CD4-positive, alpha-beta T cell (primary cell): ENCODE results near the gene SPATA31A3. TPM values are rescaled to one million over a fixed set of nuclear protein-coding genes. Genes with fewer than 3 reads are reported as not detected.
"Not testable (repeated sequence)": the region's sequence is repeated elsewhere in the genome, so short reads cannot be mapped to it uniquely, and the experiment has no call there.

Experiments
- ATAC-seq: fragments of 200-7000 bp; cut with Tn5 transposase; one replicate; pipeline ENCODE4 v1.10.0; 2022; ENCODE audit warnings: mild to moderate bottlenecking; ENCODE audit not compliant: poor library complexity
- CTCF ChIA-PET: fragments of 350-600 bp; sonication (Branson Sonifier 250); formaldehyde crosslinking; loops from one replicate; lab custom pipeline; 2021; ENCODE audit warnings: antibody characterized with exemption, inconsistent platforms; lab: Charles Lee
- POLR2A ChIA-PET: fragments of 350-600 bp; sonication (Branson Sonifier 250); formaldehyde crosslinking; loops from one replicate; lab custom pipeline; 2021; ENCODE audit warnings: antibody characterized with exemption, inconsistent platforms; lab: Charles Lee
- DNase-seq, 14 experiments: peaks; one replicate each; pipeline ENCODE4 v3.0.0-alpha.2; 2013 to 2020; ENCODE audit warnings: mixed read lengths in 2 of 14
- H3K27ac ChIP-seq, 2 donors: one replicate each; pipeline versions ENCODE4 v1.5.1 to v1.7.0; 2013; ENCODE audit warnings: low read length in 2 of 2, low read depth in 1 of 2, mild to moderate bottlenecking in 1 of 2
- H3K27me3 ChIP-seq, 2 experiments: 1 replicate in 1 of 2; 2 replicates in 1 of 2; pipeline versions ENCODE4 v1.6.1 to v1.7.0; 2013; ENCODE audit warnings: low read length in 2 of 2, control low read depth in 1 of 2, mild to moderate bottlenecking in 1 of 2, moderate library complexity in 1 of 2; ENCODE audit not compliant: insufficient read depth in 2 of 2, control insufficient read depth in 1 of 2
- H3K36me3 ChIP-seq: one replicate; pipeline ENCODE4 v1.6.1; 2013; ENCODE audit warnings: low read length, control low read depth; ENCODE audit not compliant: insufficient read depth
- H3K4me1 ChIP-seq: one replicate; pipeline ENCODE4 v1.6.1; 2013; ENCODE audit warnings: low read length, control low read depth; ENCODE audit not compliant: insufficient read depth
- H3K4me3 ChIP-seq: one replicate; pipeline ENCODE4 v1.5.1; 2013; ENCODE audit warnings: mild to moderate bottlenecking, low read length, moderate library complexity
- H3K9me3 ChIP-seq, 2 experiments: 1 replicate in 1 of 2; 2 replicates in 1 of 2; pipeline versions ENCODE4 v1.6.1 to v1.7.0; 2013; ENCODE audit warnings: low read length in 2 of 2, mild to moderate bottlenecking in 2 of 2, control low read depth in 1 of 2, moderate library complexity in 1 of 2; ENCODE audit not compliant: control insufficient read depth in 1 of 2, insufficient read depth in 1 of 2
- H3K27ac Mint-ChIP-seq: one replicate; pipeline ENCODE4 v1.8.0; 2020; ENCODE audit warnings: mixed read lengths
- H3K27me3 Mint-ChIP-seq: one replicate; pipeline ENCODE4 v1.8.0; 2021; ENCODE audit warnings: mixed read lengths
- H3K36me3 Mint-ChIP-seq: one replicate; pipeline ENCODE4 v1.8.0; 2021; ENCODE audit warnings: low read depth, mixed read lengths
- H3K4me1 Mint-ChIP-seq: one replicate; pipeline ENCODE4 v1.8.0; 2021; ENCODE audit warnings: low read depth, mixed read lengths
- H3K4me3 Mint-ChIP-seq: one replicate; pipeline ENCODE4 v1.8.0; 2020; ENCODE audit warnings: mild to moderate bottlenecking, mixed read lengths
- H3K9me3 Mint-ChIP-seq: one replicate; pipeline ENCODE4 v1.8.0; 2020; ENCODE audit warnings: mixed read lengths
- intact Hi-C, 2 experiments: fragments of 100-400 bp; cut with DNase I in 1 of 2; cut with micrococcal nuclease in 1 of 2; formaldehyde crosslinking; loops; one replicate each; pipeline versions ENCODE4 v1.15.1 to v1.9.0; 2023 to 2025; cut with DNase I, micrococcal nuclease
- polyA plus RNA-seq, 2 donors: library from polyadenylated mRNA; unstranded; fragments of 120-200 nt; gene quantifications; one replicate each; pipeline ENCODE4 v1.2.1, GENCODE V29; 2013
- total RNA-seq, 174 experiments: library from RNA in 2 of 174; stranded (reverse) in 2 of 174; gene quantifications; one replicate each; pipeline ENCODE4 v1.2.3 and lab custom pipeline; 2021 to 2026

Gene SPATA31A3
- total RNA-seq = not detected
- polyA plus RNA-seq (2013, experiment 1 of 2) = not detected
- not detected for polyA plus RNA-seq (2013, experiment 2 of 2)
- total RNA-seq (lab: John Stamatoyannopoulos, UW) = 0 reads per million in 172 experiments

GRCh38 chr9:66992450-66992849, at the start of gene SPATA31A3:
Gene SPATA31A3 (minus strand): TSS chr9:66992550. CDS start chr9:66992521, 29 bp downstream.
- H3K36me3 Mint-ChIP-seq, DNase-seq, intact Hi-C loops, H3K4me3 ChIP-seq, POLR2A ChIA-PET, H3K9me3 Mint-ChIP-seq, H3K4me1 Mint-ChIP-seq, ATAC-seq, H3K27me3 ChIP-seq, H3K27ac Mint-ChIP-seq, H3K9me3 ChIP-seq, H3K27me3 Mint-ChIP-seq, H3K4me3 Mint-ChIP-seq, H3K4me1 ChIP-seq, CTCF ChIA-PET, H3K36me3 ChIP-seq, H3K27ac ChIP-seq: not testable (repeated sequence)

GRCh38 chr9:66952576-66952975, 39.8 kb downstream of the SPATA31A3 start:
- H3K4me3 ChIP-seq, H3K36me3 ChIP-seq, H3K4me1 ChIP-seq, ATAC-seq, H3K9me3 Mint-ChIP-seq, H3K4me3 Mint-ChIP-seq, intact Hi-C loops, CTCF ChIA-PET, H3K27me3 ChIP-seq, H3K36me3 Mint-ChIP-seq, H3K27ac ChIP-seq, H3K27me3 Mint-ChIP-seq, H3K27ac Mint-ChIP-seq, H3K9me3 ChIP-seq, POLR2A ChIA-PET, DNase-seq, H3K4me1 Mint-ChIP-seq: not testable (repeated sequence)

- H3K27me3 ChIP-seq, H3K27ac Mint-ChIP-seq, H3K27ac ChIP-seq, CTCF ChIA-PET, H3K9me3 Mint-ChIP-seq, ATAC-seq, DNase-seq, H3K4me3 ChIP-seq, H3K9me3 ChIP-seq, intact Hi-C loops, H3K36me3 ChIP-seq, H3K27me3 Mint-ChIP-seq, H3K4me1 ChIP-seq, H3K4me3 Mint-ChIP-seq, POLR2A ChIA-PET, H3K4me1 Mint-ChIP-seq, H3K36me3 Mint-ChIP-seq: not testable (repeated sequence)
Measured at GRCh38 chr9:66942400-66943155, 49.8 kb downstream of the SPATA31A3 start.

GRCh38 chr9:66939878-66940830, 52.2 kb downstream of the SPATA31A3 start:
- H3K4me1 ChIP-seq, CTCF ChIA-PET, H3K27me3 Mint-ChIP-seq, H3K27me3 ChIP-seq, ATAC-seq, H3K36me3 Mint-ChIP-seq, H3K4me1 Mint-ChIP-seq, POLR2A ChIA-PET, H3K9me3 ChIP-seq, H3K9me3 Mint-ChIP-seq, DNase-seq, intact Hi-C loops, H3K4me3 Mint-ChIP-seq, H3K36me3 ChIP-seq, H3K27ac ChIP-seq, H3K27ac Mint-ChIP-seq, H3K4me3 ChIP-seq: not testable (repeated sequence)

- H3K9me3 Mint-ChIP-seq, DNase-seq, H3K27me3 ChIP-seq, H3K27ac Mint-ChIP-seq, H3K27me3 Mint-ChIP-seq, H3K4me1 Mint-ChIP-seq, POLR2A ChIA-PET, intact Hi-C loops, H3K9me3 ChIP-seq, CTCF ChIA-PET, H3K4me3 ChIP-seq, H3K36me3 ChIP-seq, H3K27ac ChIP-seq, ATAC-seq, H3K36me3 Mint-ChIP-seq, H3K4me3 Mint-ChIP-seq, H3K4me1 ChIP-seq: not testable (repeated sequence)
Measured at GRCh38 chr9:66938322-66938721, 54.0 kb downstream of the SPATA31A3 start.

- H3K4me3 Mint-ChIP-seq, H3K36me3 ChIP-seq, H3K27me3 ChIP-seq, ATAC-seq, H3K27me3 Mint-ChIP-seq, H3K27ac ChIP-seq, CTCF ChIA-PET, H3K9me3 Mint-ChIP-seq, H3K4me1 ChIP-seq, H3K27ac Mint-ChIP-seq, H3K4me1 Mint-ChIP-seq, H3K9me3 ChIP-seq, H3K4me3 ChIP-seq, H3K36me3 Mint-ChIP-seq, DNase-seq, intact Hi-C loops, POLR2A ChIA-PET: not testable (repeated sequence)
Measured at GRCh38 chr9:66937662-66938061, 54.7 kb downstream of the SPATA31A3 start.
